Astrocyte of the spinal cord (primary cell): ENCODE results near the gene POC1B.

Source experiments
- DNase-seq: peaks from one replicate; pipeline ENCODE4 v3.0.0; 2011; ENCODE audit warnings: low read depth, low spot score
- H3K4me3 ChIP-seq: 2 replicates; pipeline ENCODE4 v1.5.1; 2011; ENCODE audit warnings: low read depth, mild to moderate bottlenecking, low read length, moderate library complexity
- CTCF ChIP-seq: IDR thresholded peaks from 2 replicates; pipeline ENCODE4 v1.5.1; 2012; ENCODE audit warnings: low read depth, mild to moderate bottlenecking, low read length, inconsistent platforms
- in situ Hi-C: cut with HindIII; loops from 2 replicates; pipeline ENCODE4 v1.10.0; 2017; ENCODE audit warnings: low sequenced_read_pairs

The POC1B gene

GRCh38 chr12:89386138-89386537 is 139.7 kb downstream of the POC1B start:
- DNase-seq = no peak
- TF ChIP-seq CTCF = no peak
- no peak overlapping the region for H3K4me3 ChIP-seq
- in situ Hi-C loops = no loop called here

- no peak for TF ChIP-seq CTCF
These were observed 141.0 kb downstream of the POC1B start for GRCh38 chr12:89384807-89385206.

GRCh38 chr12:89384050-89384758 is 141.6 kb downstream of the POC1B start:
- H3K4me3 ChIP-seq = no peak overlapping the region
- in situ Hi-C loops = no loop called here
- no peak for TF ChIP-seq CTCF
- DNase-seq = peak; percentile 82

More at GRCh38 chr12:89384807-89385206, 141.0 kb downstream of the POC1B start:
- no peak overlapping the region for H3K4me3 ChIP-seq
- no peak for DNase-seq
- in situ Hi-C loops = no loop called here

GRCh38 chr12:89383235-89384049 is 142.4 kb downstream of the POC1B start:
- H3K4me3 ChIP-seq = no peak overlapping the region
- no peak for TF ChIP-seq CTCF
- in situ Hi-C loops = no loop called here
- no peak for DNase-seq

GRCh38 chr12:89382328-89382727 is 143.5 kb downstream of the POC1B start:
- in situ Hi-C loops = no loop called here
- no peak for DNase-seq
- no peak for TF ChIP-seq CTCF
- no peak overlapping the region for H3K4me3 ChIP-seq

- no peak for TF ChIP-seq CTCF
- in situ Hi-C loops = no loop called here
- H3K4me3 ChIP-seq = no peak overlapping the region
- DNase-seq = no peak
These were observed 145.9 kb downstream of the POC1B start for GRCh38 chr12:89379839-89380467.
